DMS79 treated with DMSO at 0.1 percent for 48 hours (cell line): ENCODE measurements around the gene PYGL.

Source experiments
- DNase-seq: peaks from one replicate; lab custom pipeline; 2025; lab: John Stamatoyannopoulos, UW

The PYGL gene

DNA sequence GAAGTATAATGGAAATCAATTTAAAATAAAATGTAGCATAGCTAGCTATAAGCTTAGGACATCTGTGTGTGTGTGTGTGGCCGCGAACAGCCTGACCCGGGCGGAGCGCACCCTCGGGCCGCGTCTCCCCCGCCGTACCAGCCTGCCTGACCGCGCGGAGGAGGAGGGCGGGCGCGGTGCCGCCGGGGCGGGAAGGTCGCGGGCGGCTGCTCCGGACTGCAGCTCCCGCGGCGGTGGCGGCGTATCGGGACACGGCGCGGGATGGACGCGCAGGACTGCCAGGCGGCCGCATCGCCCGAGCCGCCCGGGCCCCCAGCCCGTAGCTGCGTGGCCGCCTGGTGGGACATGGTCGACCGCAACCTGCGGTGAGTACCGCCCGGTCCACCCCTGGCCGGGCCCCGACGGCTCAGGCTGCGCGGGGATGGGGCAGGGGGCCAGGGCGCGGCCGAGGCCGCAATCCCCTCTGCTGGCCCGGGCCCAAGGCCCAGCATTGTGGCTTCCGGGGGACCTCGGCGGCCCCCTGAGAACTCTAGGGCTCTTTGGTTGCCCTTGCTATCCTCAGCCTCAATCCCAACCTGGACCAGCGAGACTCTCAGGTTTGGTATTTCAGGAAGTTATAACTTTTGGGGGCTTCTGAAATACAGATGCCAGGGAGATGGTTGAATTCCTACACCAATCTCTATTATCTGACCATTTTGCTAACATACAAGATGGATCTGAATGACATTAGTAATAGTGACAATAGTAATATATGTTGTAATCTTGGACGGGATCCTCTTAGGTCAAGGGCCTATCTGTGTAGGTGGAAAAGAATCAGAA lies 72.2 kb downstream of the PYGL start, which contains the start of gene ABHD12B:
Gene ABHD12B, plus strand, starts transcription at position 140 of the 819 bp plus-strand sequence. Its CDS starts 122 bp downstream, at position 262.
- no peak for DNase-seq

GRCh38 chr14:50871228-50871627 lies 73.1 kb downstream of the PYGL start:
- no peak for DNase-seq

DNA sequence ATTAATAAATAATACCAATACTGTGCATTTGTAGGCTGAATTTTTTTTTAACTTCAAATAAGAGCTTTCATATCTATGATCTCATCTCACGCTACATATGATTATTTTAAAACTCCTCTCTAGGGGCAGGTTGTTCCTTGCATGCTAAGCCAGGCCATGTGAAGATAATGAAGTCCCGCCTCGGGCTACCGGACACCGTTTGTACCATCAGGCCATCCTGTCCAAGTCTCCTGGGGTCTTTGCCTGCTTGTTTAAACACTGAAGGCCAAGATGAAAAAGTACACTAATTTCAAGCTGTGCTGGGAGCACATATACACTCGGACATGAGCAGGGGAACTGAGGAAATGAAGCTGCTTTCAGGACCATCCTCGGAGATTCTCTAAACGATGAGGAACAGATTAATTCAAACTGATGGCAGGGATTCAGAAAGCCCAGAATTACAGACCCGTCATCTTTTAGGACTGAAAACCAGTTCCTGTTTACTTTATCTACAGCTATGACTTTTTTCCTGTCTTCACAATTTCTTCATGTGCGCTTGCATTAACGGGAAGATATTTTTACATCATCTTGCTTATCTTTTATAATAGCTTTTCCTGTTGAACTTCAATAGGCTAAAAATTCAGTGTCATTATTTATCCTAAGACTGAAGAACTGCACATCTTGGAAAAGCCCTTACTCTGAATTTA lies 78.7 kb downstream of the PYGL start:
- no peak for DNase-seq

- DNase-seq: no peak
These were observed 79.3 kb downstream of the PYGL start for GRCh38 chr14:50864946-50865345.

GRCh38 chr14:50864237-50864636 lies 80.0 kb downstream of the PYGL start:
- DNase-seq: no peak

DNA sequence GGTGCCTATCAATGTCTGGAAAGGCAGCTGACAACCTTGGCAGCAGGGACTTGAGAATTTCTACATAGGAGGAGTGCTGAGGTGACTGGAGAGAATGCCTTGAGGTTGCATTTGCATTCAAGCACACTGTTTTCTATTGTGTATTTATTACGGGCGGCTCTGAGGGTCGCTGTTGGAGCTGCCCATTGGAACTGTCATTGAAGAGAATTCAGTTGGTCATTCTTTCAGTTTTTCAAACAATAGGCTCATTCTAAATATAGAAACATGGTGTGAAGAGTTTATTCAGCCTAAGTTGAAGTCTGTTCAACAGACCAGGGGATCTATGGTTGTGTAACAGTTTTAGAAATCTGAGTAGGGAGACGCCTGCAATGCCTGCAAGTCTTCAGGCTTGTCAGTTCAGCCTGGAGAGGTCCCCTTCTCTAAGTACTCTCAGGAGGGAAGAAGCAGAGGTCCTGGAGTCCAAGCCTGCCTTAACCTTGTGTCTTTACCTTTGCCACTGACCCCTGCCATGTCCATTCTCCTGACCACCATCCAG lies 82.2 kb downstream of the PYGL start:
- no peak for DNase-seq

DNA sequence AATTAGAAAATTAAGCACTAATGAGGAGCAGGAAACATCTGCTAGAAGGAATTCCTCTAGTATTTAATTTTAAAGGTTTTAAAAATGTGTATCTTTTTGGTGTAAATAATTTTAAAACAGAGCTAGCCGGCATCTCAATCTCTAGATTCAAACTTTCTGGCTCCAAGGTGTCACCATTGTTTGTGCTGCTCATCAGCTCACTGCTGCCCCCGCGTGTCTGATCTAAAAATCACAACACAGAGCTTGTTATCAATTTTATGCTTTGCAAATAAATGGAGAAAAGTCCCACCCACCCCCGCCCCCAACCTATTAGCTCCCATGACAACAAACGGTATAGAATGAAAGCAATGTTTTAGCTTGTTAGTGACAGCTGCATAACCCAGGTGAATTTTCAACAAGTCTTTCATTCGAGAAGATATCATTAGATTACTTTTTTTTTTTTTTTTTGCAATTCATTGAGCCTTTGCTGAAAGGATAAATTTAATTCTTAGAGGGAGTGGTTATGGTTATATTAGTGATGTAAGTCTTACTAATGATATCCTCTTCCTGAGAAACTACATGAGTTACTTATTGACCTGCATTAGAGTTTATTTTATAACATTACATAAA lies 83.7 kb downstream of the PYGL start:
- peak; percentile 93 for DNase-seq

- DNase-seq: no peak
These were observed 85.0 kb downstream of the PYGL start for GRCh38 chr14:50859296-50859624.

GRCh38 chr14:50856660-50857059 lies 87.6 kb downstream of the PYGL start:
- DNase-seq: no peak

- no peak for DNase-seq
These were observed 88.7 kb downstream of the PYGL start for GRCh38 chr14:50855558-50855957.
